Kidney epithelial cell (primary cell): ENCODE results near the gene CCDC85B. TPM values are rescaled to one million over a fixed set of nuclear protein-coding genes. Genes with fewer than 3 reads are reported as not detected.
A peak's percentile ranks its signal among the peaks of the same experiment; 100 is the strongest.

Experiments used
- DNase-seq: peaks from one replicate; pipeline ENCODE4 v3.0.0-alpha.2; 2010; ENCODE audit warnings: low read depth
- H3K27me3 ChIP-seq: 2 replicates; pipeline ENCODE4 v1.6.0; 2011; ENCODE audit warnings: low read length; ENCODE audit not compliant: control insufficient read depth, insufficient read depth
- H3K36me3 ChIP-seq: 2 replicates; pipeline ENCODE4 v1.5.1; 2011; ENCODE audit warnings: low read length; ENCODE audit not compliant: control insufficient read depth, insufficient read depth
- H3K4me3 ChIP-seq: 2 replicates; pipeline ENCODE4 v1.5.1; 2011; ENCODE audit warnings: low read depth, mild to moderate bottlenecking, control low read depth, low read length
- CTCF ChIP-seq: IDR thresholded peaks from 2 replicates; pipeline ENCODE4 v1.5.1; 2011; ENCODE audit warnings: mild to moderate bottlenecking, moderate library complexity, low read length, control low read depth, inconsistent platforms; ENCODE audit not compliant: insufficient read depth, poor library complexity, severe bottlenecking
- total RNA-seq: library from RNA; depleted of rRNA; stranded (reverse); fragments of >200 nt; gene quantifications from 2 replicates; pipeline ENCODE4 v1.2.3, GENCODE V29; 2015

Gene CCDC85B
- total RNA-seq, 1 donor from 2014 or later: 48.9 TPM

- Histone ChIP-seq H3K4me3 (no peak overlapping the region), H3K36me3 (no peaks in the 10 kb centered on the region), H3K27me3 (no peaks in the 10 kb centered on the region)
- no peak for DNase-seq
- peak; percentile 38 for TF ChIP-seq CTCF
Measured at GRCh38 chr11:65911682-65912568, 21.5 kb downstream of the CCDC85B start.

- H3K4me3 ChIP-seq: no peak overlapping the region
- no peak for TF ChIP-seq CTCF
- no peaks in the 10 kb centered on the region for H3K36me3 ChIP-seq
- no peaks in the 10 kb centered on the region for H3K27me3 ChIP-seq
- no peak for DNase-seq
Measured at GRCh38 chr11:65912845-65913244, 22.4 kb downstream of the CCDC85B start.

- no peaks in the 10 kb centered on the region for H3K27me3 ChIP-seq
- no peak overlapping the region for H3K4me3 ChIP-seq
- no peaks in the 10 kb centered on the region for H3K36me3 ChIP-seq
- DNase-seq: no peak
- TF ChIP-seq CTCF: no peak
Measured at GRCh38 chr11:65915101-65915820, 24.8 kb downstream of the CCDC85B start.

- TF ChIP-seq CTCF: no peak
- Histone ChIP-seq H3K27me3 (no peaks in the 10 kb centered on the region), H3K4me3 (no peak overlapping the region), H3K36me3 (no peaks in the 10 kb centered on the region)
- peak; percentile 93 for DNase-seq
Measured at GRCh38 chr11:65915821-65916251, 25.4 kb downstream of the CCDC85B start.

GRCh38 chr11:65916391-65916790 lies 25.9 kb downstream of the CCDC85B start:
- no peak overlapping the region for H3K4me3 ChIP-seq
- no peak for DNase-seq
- no peaks in the 10 kb centered on the region for H3K27me3 ChIP-seq
- H3K36me3 ChIP-seq: no peaks in the 10 kb centered on the region
- no peak for TF ChIP-seq CTCF
